T-cell (primary cell): ENCODE results near the gene DEFB132. TPM values are rescaled to one million over a fixed set of nuclear protein-coding genes. Genes with fewer than 3 reads are reported as not detected.
A peak's percentile ranks its signal among the peaks of the same experiment; 100 is the strongest.

Experiments
- ATAC-seq, 4 experiments: fragments of 200-7000 bp in 3 of 4; fragments of 150-1000 bp in 1 of 4; cut with Tn5 transposase; replicated peaks in 1 of 4; 1 replicate in 3 of 4; 2 replicates in 1 of 4; pipeline ENCODE4 v1.10.0; 2021; ENCODE audit warnings: moderate library complexity in 3 of 4, mild to moderate bottlenecking in 2 of 4, moderate number of reproducible peaks in 1 of 4
- CTCF ChIA-PET, 2 donors: fragments of 300-600 bp; sonication (Branson Sonifier 250); formaldehyde crosslinking; loops; one replicate each; lab custom pipeline; 2022; ENCODE audit warnings: antibody characterized with exemption in 2 of 2; lab: Charles Lee
- POLR2A ChIA-PET, 2 donors: fragments of 300-600 bp; sonication (Branson Sonifier 250); formaldehyde crosslinking; loops; one replicate each; lab custom pipeline; 2022; ENCODE audit warnings: antibody characterized with exemption in 2 of 2; lab: Charles Lee
- DNase-seq, 35 experiments: peaks; one replicate each; pipeline versions ENCODE4 v3.0.0 to v3.0.0-alpha.2; 2013 to 2023
- H3K27ac ChIP-seq: one replicate; pipeline ENCODE4 v1.5.1; 2013; ENCODE audit warnings: low read length
- H3K27me3 ChIP-seq, 2 experiments: replicated peaks in 1 of 2; 1 replicate in 1 of 2; 2 replicates in 1 of 2; pipeline versions ENCODE4 v1.6.1 to v1.7.0; 2013; ENCODE audit warnings: low read length in 1 of 2, mixed read lengths in 1 of 2; ENCODE audit not compliant: control insufficient read depth in 2 of 2, insufficient read depth in 2 of 2; ENCODE audit errors: extremely low read depth in 1 of 2
- H3K36me3 ChIP-seq, 2 donors: 1 replicate in 1 of 2; 2 replicates in 1 of 2; pipeline versions ENCODE4 v1.6.1 to v1.7.0; 2013; ENCODE audit warnings: low read length in 1 of 2; ENCODE audit not compliant: control insufficient read depth in 2 of 2, insufficient read depth in 1 of 2; ENCODE audit errors: extremely low read depth in 1 of 2
- H3K4me1 ChIP-seq, 2 experiments: 1 replicate in 1 of 2; 2 replicates in 1 of 2; pipeline versions ENCODE4 v1.6.1 to v1.7.0; 2013; ENCODE audit warnings: low read length in 2 of 2, mixed read lengths in 1 of 2; ENCODE audit not compliant: insufficient read depth in 2 of 2, control insufficient read depth in 1 of 2; ENCODE audit errors: extremely low read depth in 1 of 2
- H3K4me3 ChIP-seq, 2 donors: 1 replicate in 1 of 2; 2 replicates in 1 of 2; pipeline versions ENCODE4 v1.5.1 to v1.7.0; 2013; ENCODE audit warnings: mild to moderate bottlenecking in 2 of 2, low read length in 1 of 2, moderate library complexity in 1 of 2; ENCODE audit not compliant: control insufficient read depth in 1 of 2; ENCODE audit errors: extremely low read depth in 1 of 2
- H3K9me3 ChIP-seq: 2 replicates; pipeline ENCODE4 v1.7.0; 2013
- H3K27ac Mint-ChIP-seq, 2 donors: one replicate each; pipeline ENCODE4 v1.8.0; 2020 to 2021; ENCODE audit warnings: mild to moderate bottlenecking in 2 of 2, mixed read lengths in 2 of 2
- H3K27me3 Mint-ChIP-seq, 2 donors: one replicate each; pipeline ENCODE4 v1.8.0; 2021 to 2022; ENCODE audit warnings: mixed read lengths in 2 of 2
- H3K36me3 Mint-ChIP-seq: one replicate; pipeline ENCODE4 v1.8.0; 2021; ENCODE audit warnings: mixed read lengths
- H3K4me1 Mint-ChIP-seq, 3 donors: one replicate each; pipeline ENCODE4 v1.8.0; 2020 to 2022; ENCODE audit warnings: mixed read lengths in 3 of 3, mild to moderate bottlenecking in 1 of 3
- H3K4me3 Mint-ChIP-seq, 3 donors: one replicate each; pipeline ENCODE4 v1.8.0; 2020 to 2022; ENCODE audit warnings: mild to moderate bottlenecking in 3 of 3, mixed read lengths in 3 of 3, moderate library complexity in 3 of 3
- H3K9me3 Mint-ChIP-seq, 3 donors: one replicate each; pipeline ENCODE4 v1.8.0; 2020 to 2022; ENCODE audit warnings: mixed read lengths in 3 of 3
- WGBS: methylation state at CpG from one replicate; pipeline ENCODE4 v1.1.5; 2013; ENCODE audit warnings: missing lambda C conversion rate; ENCODE audit not compliant: insufficient coverage; 5-methylcytosine and 5-hydroxymethylcytosine counted together
- total RNA-seq, 35 experiments: library from RNA in 6 of 35; stranded (reverse) in 6 of 35; fragments of 120-200 nt in 1 of 35; gene quantifications; one replicate each; pipeline versions ENCODE4 v1.2.1 to v1.2.4 and lab custom pipeline; 2013 to 2026

The DEFB132 gene
- total RNA-seq, 5 donors from 2014 or later (not counting 1 experiment from before 2014, with no cell fraction given) = not detected

- ChIA-PET POLR2A (no interaction called here), CTCF (no interaction called here)
- Histone ChIP-seq H3K27me3 (peaks cover 0 to 5% of the 10 kb centered on the region in 2 experiments), H3K27ac (no peak overlapping the region), H3K4me1 (peaks cover 0 to 9% of the 10 kb centered on the region in 2 experiments), H3K4me3 (no peak overlapping the region), H3K9me3 (no peaks in the 10 kb centered on the region), H3K36me3 (no peaks in the 10 kb centered on the region)
- H3K4me3 Mint-ChIP-seq = no peak overlapping the region
- DNase-seq (no peak), ATAC-seq (no peak)
- no peak overlapping the region for H3K27ac Mint-ChIP-seq
- H3K9me3 Mint-ChIP-seq = no peaks in the 10 kb centered on the region
- no peaks in the 10 kb centered on the region for H3K36me3 Mint-ChIP-seq
- H3K27me3 Mint-ChIP-seq = no peaks in the 10 kb centered on the region
- H3K4me1 Mint-ChIP-seq = peaks cover 15% of the 10 kb centered on the region in 3 donors
- 96% methylated on average over 4 of the region's 7 CpGs for WGBS
These were observed 51.0 kb downstream of the DEFB132 start for GRCh38 chr20:308427-309038.

- POLR2A ChIA-PET = no interaction called here
- Histone ChIP-seq H3K9me3 (no peaks in the 10 kb centered on the region), H3K27ac (no peak overlapping the region), H3K4me1 (peaks cover 0 to 9% of the 10 kb centered on the region in 2 experiments), H3K4me3 (no peak overlapping the region), H3K36me3 (no peaks in the 10 kb centered on the region), H3K27me3 (peaks cover 0 to 5% of the 10 kb centered on the region in 2 experiments)
- Mint-ChIP-seq H3K27me3 (no peaks in the 10 kb centered on the region), H3K9me3 (no peaks in the 10 kb centered on the region), H3K36me3 (no peaks in the 10 kb centered on the region), H3K4me1 (peaks cover 15% of the 10 kb centered on the region in 3 donors), H3K4me3 (peak overlapping the region in 2 of 3 donors; percentile 34 to 83), H3K27ac (peak overlapping the region; percentile 8 to 62)
- ATAC-seq (no peak), DNase-seq (no peak)
- WGBS = 67% methylated on average over 5 of the region's 6 CpGs
- CTCF ChIA-PET = no interaction called here
These were observed 51.8 kb downstream of the DEFB132 start for GRCh38 chr20:309306-309840.

GRCh38 chr20:309841-310644 lies 52.5 kb downstream of the DEFB132 start:
- peaks cover 0 to 9% of the 10 kb centered on the region in 2 experiments for H3K4me1 ChIP-seq
- H3K9me3 ChIP-seq = no peaks in the 10 kb centered on the region
- Mint-ChIP-seq H3K4me3 (peak overlapping the region; percentile 70 to 83 (median 72)), H3K36me3 (no peaks in the 10 kb centered on the region), H3K4me1 (peaks cover 15% of the 10 kb centered on the region in 3 donors), H3K9me3 (no peaks in the 10 kb centered on the region), H3K27me3 (no peaks in the 10 kb centered on the region), H3K27ac (peak overlapping the region in 1 of 2 donors; percentile 62)
- POLR2A ChIA-PET = interaction anchor here in 1 of 2 donors (0.5 to 0.7 kb wide), 2 partner anchors 13 to 15 kb away, joined by 4 to 6 read pairs; partner anchors contain the start of gene ZCCHC3
- peaks cover 0 to 5% of the 10 kb centered on the region in 2 experiments for H3K27me3 ChIP-seq
- DNase-seq (peak; percentile 45 to 87 (median 72)), ATAC-seq (peak; percentile 93 to 100 (median 98))
- no peaks in the 10 kb centered on the region for H3K36me3 ChIP-seq
- CTCF ChIA-PET = interaction anchor here in 1 of 2 donors (0.6 to 0.7 kb wide), 2 partner anchors 43 to 45 kb away, joined by 3 read pairs; no protein-coding TSS in a partner anchor
- H3K4me3 ChIP-seq = peak overlapping the region; percentile 29 to 31
- no peak overlapping the region for H3K27ac ChIP-seq
- WGBS = 31% methylated on average over 10 of the region's 31 CpGs

- Histone ChIP-seq H3K36me3 (no peaks in the 10 kb centered on the region), H3K4me1 (peaks cover 0 to 9% of the 10 kb centered on the region in 2 experiments), H3K9me3 (no peaks in the 10 kb centered on the region), H3K27me3 (peaks cover 0 to 5% of the 10 kb centered on the region in 2 experiments), H3K4me3 (peak overlapping the region; percentile 29 to 31), H3K27ac (no peak overlapping the region)
- Mint-ChIP-seq H3K27ac (peak overlapping the region in 1 of 2 donors; percentile 28), H3K4me3 (peak overlapping the region; percentile 70 to 83 (median 72)), H3K36me3 (no peaks in the 10 kb centered on the region), H3K27me3 (no peaks in the 10 kb centered on the region), H3K4me1 (peaks cover 15% of the 10 kb centered on the region in 3 donors), H3K9me3 (no peaks in the 10 kb centered on the region)
- DNase-seq (no peak), ATAC-seq (no peak)
- 20% methylated on average over 1 of the region's 7 CpGs for WGBS
- CTCF ChIA-PET = interaction anchor here in 1 of 2 donors (0.6 to 0.7 kb wide), 2 partner anchors 44 to 46 kb away, joined by 3 read pairs; no protein-coding TSS in a partner anchor
- POLR2A ChIA-PET = interaction anchor here in 1 of 2 donors (0.7 kb wide), 1 partner anchor 13 kb away, joined by 6 read pairs; the partner anchor contains the start of gene ZCCHC3
These were observed 53.1 kb downstream of the DEFB132 start for GRCh38 chr20:310645-311044.

Other genes starting within 250 kb of the DEFB132 start
- not detected for gene DEFB125, start 170.1 kb upstream of the DEFB132 start, total RNA-seq
- not detected for gene DEFB126, start 115.1 kb upstream of the DEFB132 start, total RNA-seq
- gene DEFB127, start 100.3 kb upstream of the DEFB132 start, total RNA-seq = not detected
- gene DEFB128, start 68.0 kb upstream of the DEFB132 start, total RNA-seq = not detected
- gene DEFB129, start 30.5 kb upstream of the DEFB132 start, total RNA-seq = not detected
- 1 to 10 TPM; 2.5 to 3.2 (median 2.8) TPM for gene C20orf96, start 33.0 kb downstream of the DEFB132 start, total RNA-seq
- gene ZCCHC3, start 39.8 kb downstream of the DEFB132 start, total RNA-seq = 10 to 100 TPM; 16.7 to 30.2 (median 27.3) TPM
- 10 to 100 TPM in 4 of 5 donors, 1 to 10 TPM in 1; 7.3 to 14.9 (median 11.4) TPM for gene SOX12, start 67.8 kb downstream of the DEFB132 start, total RNA-seq
- gene NRSN2, start 89.4 kb downstream of the DEFB132 start, total RNA-seq = 1 to 10 TPM in 4 of 5 donors, under 1 TPM in 1; 0.70 to 1.8 (median 1.3) TPM
- 10 to 100 TPM in 3 of 5 donors, 1 to 10 TPM in 2; 3.2 to 19.2 (median 16.0) TPM for gene TRIB3, start 123.0 kb downstream of the DEFB132 start, total RNA-seq
- gene RBCK1, start 150.6 kb downstream of the DEFB132 start, total RNA-seq = 100 to 1,000 TPM in 3 of 5 donors, 10 to 100 TPM in 2; 87.0 to 110 (median 105) TPM
- 10 to 100 TPM; 28.9 to 42.7 (median 39.5) TPM for gene TBC1D20, start 204.8 kb downstream of the DEFB132 start, total RNA-seq